ENCODE data around the gene GLI2.

GLI2 gene

GRCh38 chr2:120764492-120764891 is 28.8 kb downstream of the GLI2 start:
- H3K4me3 ChIP-seq (ENCODE audit: low read depth, low read length), result no peak overlapping the region
- DNase-seq (ENCODE audit: low read depth), result no peak
- TF ChIP-seq CTCF (IDR thresholded peaks at IDR 0.05; ENCODE audit: low read depth, low read length, missing control alignments), result no peak

- H3K4me3 ChIP-seq (ENCODE audit: low read depth, low read length), result no peak overlapping the region
- no peak for DNase-seq (ENCODE audit: low read depth)
- no peak for TF ChIP-seq CTCF (IDR thresholded peaks at IDR 0.05; ENCODE audit: low read depth, low read length, missing control alignments)
Observed at GRCh38 chr2:120764991-120765677, 29.5 kb downstream of the GLI2 start.

- TF ChIP-seq CTCF (IDR thresholded peaks at IDR 0.05; ENCODE audit: low read depth, low read length, missing control alignments), result no peak
- H3K4me3 ChIP-seq (ENCODE audit: low read depth, low read length), result no peak overlapping the region
- no peak for DNase-seq (ENCODE audit: low read depth)
Observed at GRCh38 chr2:120765678-120766469, 30.2 kb downstream of the GLI2 start.

- no peak for DNase-seq (ENCODE audit: low read depth)
- TF ChIP-seq CTCF (IDR thresholded peaks at IDR 0.05; ENCODE audit: low read depth, low read length, missing control alignments), result no peak
- H3K4me3 ChIP-seq (ENCODE audit: low read depth, low read length), result no peak overlapping the region
Observed at GRCh38 chr2:120766470-120767351, 31.0 kb downstream of the GLI2 start.

- no peak for DNase-seq (ENCODE audit: low read depth)
- no peak for TF ChIP-seq CTCF (IDR thresholded peaks at IDR 0.05; ENCODE audit: low read depth, low read length, missing control alignments)
Observed at GRCh38 chr2:120767486-120768005, 31.9 kb downstream of the GLI2 start.

GRCh38 chr2:120768112-120769048 is 32.7 kb downstream of the GLI2 start:
- DNase-seq (ENCODE audit: low read depth), result no peak
- no peak overlapping the region for H3K4me3 ChIP-seq (ENCODE audit: low read depth, low read length)
- TF ChIP-seq CTCF (IDR thresholded peaks at IDR 0.05; ENCODE audit: low read depth, low read length, missing control alignments), result no peak

More at GRCh38 chr2:120767486-120768005, 31.9 kb downstream of the GLI2 start:
- no peak overlapping the region for H3K4me3 ChIP-seq (ENCODE audit: low read depth, low read length)

Measured in GM12864 (cell line).